Measurements from ENCODE around the gene GNG12.

GNG12 gene

GRCh38 chr1:67701876-67702275, 131.4 kb downstream of the GNG12 start:
- no peak for DNase-seq (ENCODE audit: low read depth)

- DNase-seq (ENCODE audit: low read depth) = no peak
Observed at GRCh38 chr1:67700692-67701410, 132.4 kb downstream of the GNG12 start.

- DNase-seq (ENCODE audit: low read depth) = no peak
Observed at GRCh38 chr1:67700220-67700619, 133.0 kb downstream of the GNG12 start.

- no peak for DNase-seq (ENCODE audit: low read depth)
Observed at GRCh38 chr1:67696708-67697107, 136.6 kb downstream of the GNG12 start.

GRCh38 chr1:67695963-67696362, 137.3 kb downstream of the GNG12 start:
- DNase-seq (ENCODE audit: low read depth) = no peak

- no peak for DNase-seq (ENCODE audit: low read depth)
Observed at GRCh38 chr1:67691712-67692111, 141.6 kb downstream of the GNG12 start.

- DNase-seq (ENCODE audit: low read depth) = no peak
Observed at GRCh38 chr1:67690411-67690810, 142.9 kb downstream of the GNG12 start.

GRCh38 chr1:67690018-67690363, 143.3 kb downstream of the GNG12 start:
- DNase-seq (ENCODE audit: low read depth) = no peak

GRCh38 chr1:67689267-67690017, 143.8 kb downstream of the GNG12 start:
- no peak for DNase-seq (ENCODE audit: low read depth)

- no peak for DNase-seq (ENCODE audit: low read depth)
Observed at GRCh38 chr1:67688526-67689219, 144.6 kb downstream of the GNG12 start.

GRCh38 chr1:67687649-67688048, 145.6 kb downstream of the GNG12 start:
- DNase-seq (ENCODE audit: low read depth) = no peak

- no peak for DNase-seq (ENCODE audit: low read depth)
Observed at GRCh38 chr1:67687198-67687545, 146.1 kb downstream of the GNG12 start.

GRCh38 chr1:67686267-67687197, 146.7 kb downstream of the GNG12 start:
- DNase-seq (ENCODE audit: low read depth) = no peak

GRCh38 chr1:67685558-67686266, 147.6 kb downstream of the GNG12 start:
- DNase-seq (ENCODE audit: low read depth) = no peak

- peak; percentile 90 for DNase-seq (ENCODE audit: low read depth)
Observed at GRCh38 chr1:67685067-67685557, 148.2 kb downstream of the GNG12 start, which contains the start of gene GADD45A. TSS of gene GADD45A (plus strand) at chr1:67685201. CDS start at chr1:67685495, 294 bp downstream.

- DNase-seq (ENCODE audit: low read depth) = no peak
Observed at GRCh38 chr1:67684526-67685066, 148.7 kb downstream of the GNG12 start.

- DNase-seq (ENCODE audit: low read depth) = no peak
Observed at GRCh38 chr1:67683766-67684525, 149.3 kb downstream of the GNG12 start.

- DNase-seq (ENCODE audit: low read depth) = no peak
Observed at GRCh38 chr1:67683316-67683715, 150.0 kb downstream of the GNG12 start.

- no peak for DNase-seq (ENCODE audit: low read depth)
Observed at GRCh38 chr1:67682659-67683197, 150.5 kb downstream of the GNG12 start.

GRCh38 chr1:67680486-67680885, 152.8 kb downstream of the GNG12 start:
- no peak for DNase-seq (ENCODE audit: low read depth)
